Type B pancreatic cell (in vitro differentiated cells): ENCODE results near the gene TCAP. TPM values are rescaled to one million over a fixed set of nuclear protein-coding genes. Genes with fewer than 3 reads are reported as not detected.

ENCODE experiments used
- DNase-seq: peaks from one replicate; pipeline ENCODE4 v3.0.0; 2021; ENCODE audit warnings: mixed read lengths; ENCODE audit not compliant: unreplicated experiment; ENCODE audit errors: extremely low spot score
- H3K27ac Mint-ChIP-seq: 2 replicates; pipeline ENCODE4 v1.8.0; 2021; ENCODE audit warnings: mild to moderate bottlenecking, mixed read lengths
- H3K27me3 Mint-ChIP-seq: 2 replicates; pipeline ENCODE4 v1.8.0; 2021; ENCODE audit warnings: mixed read lengths
- H3K36me3 Mint-ChIP-seq: 2 replicates; pipeline ENCODE4 v1.8.0; 2021; ENCODE audit warnings: mixed read lengths
- H3K4me1 Mint-ChIP-seq: one replicate; pipeline ENCODE4 v1.8.0; 2021; ENCODE audit warnings: mixed read lengths; ENCODE audit not compliant: unreplicated experiment
- H3K4me3 Mint-ChIP-seq: 2 replicates; pipeline ENCODE4 v1.8.0; 2021; ENCODE audit warnings: mild to moderate bottlenecking, mixed read lengths
- H3K9me3 Mint-ChIP-seq: 2 replicates; pipeline ENCODE4 v1.8.0; 2021; ENCODE audit warnings: mixed read lengths
- CTCF ChIP-seq: fragments of 200-600 bp; sonication (generic); conservative IDR thresholded peaks from 2 replicates; pipeline ENCODE4 v1.5.0; 2021; ENCODE audit warnings: antibody characterized with exemption, mild to moderate bottlenecking
- total RNA-seq: library from RNA; stranded (reverse); gene quantifications from 2 replicates; pipeline ENCODE4 v1.2.1, GENCODE V29; 2021; ENCODE audit warnings: low replicate concordance

Gene TCAP
- total RNA-seq, 1 donor from 2014 or later, result 2.4 TPM

GRCh38 chr17:39650121-39650579 is 15.0 kb upstream of the TCAP start:
- no peaks in the 10 kb centered on the region for H3K9me3 Mint-ChIP-seq
- H3K4me3 Mint-ChIP-seq, result no peak overlapping the region
- H3K27ac Mint-ChIP-seq, result no peak overlapping the region
- no peak for TF ChIP-seq CTCF
- H3K4me1 Mint-ChIP-seq, result peaks cover 35% of the 10 kb centered on the region
- H3K36me3 Mint-ChIP-seq, result no peaks in the 10 kb centered on the region
- no peaks in the 10 kb centered on the region for H3K27me3 Mint-ChIP-seq
- DNase-seq, result no peak

- no peaks in the 10 kb centered on the region for H3K9me3 Mint-ChIP-seq
- no peak for DNase-seq
- no peaks in the 10 kb centered on the region for H3K36me3 Mint-ChIP-seq
- H3K4me3 Mint-ChIP-seq, result peak overlapping the region; percentile 67
- no peaks in the 10 kb centered on the region for H3K27me3 Mint-ChIP-seq
- TF ChIP-seq CTCF, result no peak
- peaks cover 41% of the 10 kb centered on the region for H3K4me1 Mint-ChIP-seq
- peak overlapping the region; percentile 30 for H3K27ac Mint-ChIP-seq
Observed at GRCh38 chr17:39651923-39652586, 13.1 kb upstream of the TCAP start.

- TF ChIP-seq CTCF, result no peak
- peak overlapping the region; percentile 30 for H3K27ac Mint-ChIP-seq
- H3K4me1 Mint-ChIP-seq, result peaks cover 41% of the 10 kb centered on the region
- H3K27me3 Mint-ChIP-seq, result no peaks in the 10 kb centered on the region
- no peaks in the 10 kb centered on the region for H3K36me3 Mint-ChIP-seq
- no peaks in the 10 kb centered on the region for H3K9me3 Mint-ChIP-seq
- H3K4me3 Mint-ChIP-seq, result peak overlapping the region; percentile 67
- no peak for DNase-seq
Observed at GRCh38 chr17:39652587-39653315, 12.4 kb upstream of the TCAP start.

GRCh38 chr17:39653316-39653661 is 11.9 kb upstream of the TCAP start:
- Mint-ChIP-seq H3K27me3 (no peaks in the 10 kb centered on the region), H3K36me3 (no peaks in the 10 kb centered on the region), H3K9me3 (no peaks in the 10 kb centered on the region), H3K4me1 (peaks cover 41% of the 10 kb centered on the region), H3K27ac (no peak overlapping the region), H3K4me3 (no peak overlapping the region)
- DNase-seq, result no peak
- no peak for TF ChIP-seq CTCF

GRCh38 chr17:39653662-39654331 is 11.4 kb upstream of the TCAP start:
- Mint-ChIP-seq H3K27ac (peak overlapping the region; percentile 50), H3K4me3 (no peak overlapping the region), H3K9me3 (no peaks in the 10 kb centered on the region), H3K36me3 (no peaks in the 10 kb centered on the region), H3K27me3 (no peaks in the 10 kb centered on the region), H3K4me1 (peaks cover 41% of the 10 kb centered on the region)
- peak; percentile 87 for TF ChIP-seq CTCF
- no peak for DNase-seq
